Measurements from ENCODE around the gene PDE6G. TPM values are rescaled to one million over a fixed set of nuclear protein-coding genes. Genes with fewer than 3 reads are reported as not detected.

Gene PDE6G
- total and polyA plus RNA-seq, 2 donors (not counting 1 experiment from before 2014, with no cell fraction given), result 0.69 to 1.1 TPM

GRCh38 chr17:81638683-81639082 lies 17.7 kb downstream of the PDE6G start:
- ATAC-seq (ENCODE audit: low read depth) (no peak), DNase-seq (no peak)
- Histone ChIP-seq H3K4me3 (ENCODE audit: control extremely low read depth in 1 of 5, extremely low read depth in 1 of 5, insufficient read depth in 1 of 5, low read depth in 2 of 5, low read length in 4 of 5) (no peak overlapping the region), H2AFZ (ENCODE audit: insufficient read depth, low read depth, low read length, poor library complexity, severe bottlenecking) (no peak overlapping the region), H3K27ac (ENCODE audit: low read length in 2 of 2) (no peak overlapping the region), H3K9ac (ENCODE audit: low read length) (no peak overlapping the region), H3K4me2 (replicated peaks; ENCODE audit: low read depth, low read length, poor library complexity, severe bottlenecking) (no peak overlapping the region), H3K36me3 (replicated peaks in 1 of 2; ENCODE audit: control extremely low read depth in 1 of 2, control insufficient read depth in 1 of 2, extremely low read depth in 1 of 2, insufficient read depth in 2 of 2, low read length in 1 of 2) (no peaks in the 10 kb centered on the region), H4K20me1 (ENCODE audit: control insufficient read depth, insufficient read depth, low read length, poor library complexity, severe bottlenecking) (peaks cover 15% of the 10 kb centered on the region), H3K79me2 (ENCODE audit: control insufficient read depth, insufficient read depth, low read length) (peaks cover 30% of the 10 kb centered on the region), H3K4me1 (ENCODE audit: control insufficient read depth in 2 of 2, insufficient read depth in 2 of 2, low read length in 2 of 2) (peaks cover 11 to 25% of the 10 kb centered on the region in 2 donors), H3K27me3 (replicated peaks in 1 of 4; ENCODE audit: control extremely low read depth in 1 of 4, control insufficient read depth in 3 of 4, insufficient read depth in 4 of 4, low read length in 3 of 4) (no peaks in the 10 kb centered on the region), H3K9me3 (ENCODE audit: control extremely low read depth in 1 of 3, control insufficient read depth in 2 of 3, insufficient read depth in 1 of 3, low read length in 2 of 3) (no peaks in the 10 kb centered on the region)
- H3K27ac Mint-ChIP-seq, result no peak overlapping the region
- ChIA-PET POLR2A (interaction anchor here (0.7 kb wide), 1 partner anchor 214 kb away, joined by 6 read pairs; no protein-coding TSS in a partner anchor), CTCF (no interaction called here)
- peak overlapping the region; percentile 64 for H3K4me3 Mint-ChIP-seq
- no peaks in the 10 kb centered on the region for H3K9me3 Mint-ChIP-seq (ENCODE audit: insufficient read depth)
- intact Hi-C loops (cut with micrococcal nuclease), result no loop called here
- H3K27me3 Mint-ChIP-seq, result no peaks in the 10 kb centered on the region
- peaks cover 17% of the 10 kb centered on the region for H3K4me1 Mint-ChIP-seq
- WGBS (ENCODE audit: insufficient coverage), result no CpG with 5 or more reads among the region's 4 CpGs
- TF ChIP-seq CTCF (IDR thresholded peaks at IDR 0.05), result no peak

- peak within 1 kb of the TSS; percentile 87 for H3K4me2 ChIP-seq (replicated peaks; ENCODE audit: low read depth, low read length, poor library complexity, severe bottlenecking)
- intact Hi-C loops (cut with micrococcal nuclease), result loop anchor here (1.0 kb wide), 1 partner anchor 30 kb away; the partner anchor contains the start of genes CCDC137 and OXLD1
- peak within 1 kb of the TSS; percentile 85 for H2AFZ ChIP-seq (ENCODE audit: insufficient read depth, low read depth, low read length, poor library complexity, severe bottlenecking)
- under 1% methylated on average over 73 of the region's 77 CpGs for WGBS (ENCODE audit: insufficient coverage)
- TF ChIP-seq EZH2 (IDR thresholded peaks at IDR 0.05; ENCODE audit: borderline replicate concordance, insufficient read depth, low read depth, low read length, poor library complexity, severe bottlenecking), result no peak
- TF ChIP-seq CTCF (IDR thresholded peaks at IDR 0.05), result no peak
- Mint-ChIP-seq H3K4me3 (peak within 1 kb of the TSS; percentile 95), H3K9me3 (ENCODE audit: insufficient read depth) (no peaks in the 10 kb centered on the region), H3K27me3 (no peaks in the 10 kb centered on the region), H3K27ac (peak within 1 kb of the TSS; percentile 89), H3K4me1 (peaks cover 21% of the 10 kb centered on the region)
- peak within 1 kb of the TSS in 1 of 2 donors; percentile 81 for H3K27ac ChIP-seq (ENCODE audit: low read length in 2 of 2)
- no peaks in the 10 kb centered on the region for H3K27me3 ChIP-seq (replicated peaks in 1 of 4; ENCODE audit: control extremely low read depth in 1 of 4, control insufficient read depth in 3 of 4, insufficient read depth in 4 of 4, low read length in 3 of 4)
- peaks cover 11 to 25% of the 10 kb centered on the region in 2 donors for H3K4me1 ChIP-seq (ENCODE audit: control insufficient read depth in 2 of 2, insufficient read depth in 2 of 2, low read length in 2 of 2)
- POLR2A ChIA-PET, result no interaction called here
- DNase-seq, result peak; percentile 91
- no peaks in the 10 kb centered on the region for H3K9me3 ChIP-seq (ENCODE audit: control extremely low read depth in 1 of 3, control insufficient read depth in 2 of 3, insufficient read depth in 1 of 3, low read length in 2 of 3)
- H3K79me2 ChIP-seq (ENCODE audit: control insufficient read depth, insufficient read depth, low read length), result peaks cover 47% of the 10 kb centered on the region
- CTCF ChIA-PET, result no interaction called here
- no peaks in the 10 kb centered on the region for H3K36me3 ChIP-seq (replicated peaks in 1 of 2; ENCODE audit: control extremely low read depth in 1 of 2, control insufficient read depth in 1 of 2, extremely low read depth in 1 of 2, insufficient read depth in 2 of 2, low read length in 1 of 2)
- peak within 1 kb of the TSS; percentile 45 to 88 (median 77) for H3K4me3 ChIP-seq (ENCODE audit: control extremely low read depth in 1 of 5, extremely low read depth in 1 of 5, insufficient read depth in 1 of 5, low read depth in 2 of 5, low read length in 4 of 5)
- H4K20me1 ChIP-seq (ENCODE audit: control insufficient read depth, insufficient read depth, low read length, poor library complexity, severe bottlenecking), result peaks cover 22% of the 10 kb centered on the region
- peak within 1 kb of the TSS; percentile 89 for H3K9ac ChIP-seq (ENCODE audit: low read length)
- peak; percentile 94 for ATAC-seq (ENCODE audit: low read depth)
Measured at GRCh38 chr17:81636505-81637288, 19.6 kb downstream of the PDE6G start, which contains the start of the genes NPLOC4 and TSPAN10. Gene NPLOC4 (minus strand): TSS chr17:81637112. CDS start chr17:81636930, 182 bp downstream. Gene TSPAN10 (plus strand): TSS chr17:81637196. CDS start chr17:81642413, 5,217 bp downstream.
